H1 (cell line): Measurements from ENCODE around the gene DGKD. TPM values are rescaled to one million over a fixed set of nuclear protein-coding genes. Genes with fewer than 3 reads are reported as not detected.

Experiments
- HDAC2 ChIP-seq, 2 experiments: fragments of 300-600 bp in 1 of 2; sonication (generic) in 1 of 2; IDR thresholded peaks; 2 replicates each; pipeline ENCODE4 v1.6.1; 2011 to 2012; ENCODE audit warnings: low read depth in 2 of 2, low read length in 2 of 2, mild to moderate bottlenecking in 2 of 2, moderate library complexity in 2 of 2, borderline replicate concordance in 1 of 2, inconsistent platforms in 1 of 2
- KDM4A ChIP-seq: IDR thresholded peaks from one replicate; pipeline ENCODE4 v1.7.1; 2012; ENCODE audit warnings: low read depth, mild to moderate bottlenecking, moderate library complexity, low read length, inconsistent platforms; ENCODE audit not compliant: severe bottlenecking
- polyA plus RNA-seq, 7 experiments: library from polyadenylated mRNA; depleted of rRNA in 3 of 7; stranded (reverse) in 5 of 7; unstranded in 2 of 7; fragments of >200 nt in 5 of 7; fragments of 200-250 nt in 2 of 7; gene quantifications; 1 replicate in 5 of 7; 2 replicates in 1 of 7; 4 replicates in 1 of 7; pipeline versions ENCODE4 v1.2.1 to v1.2.3, GENCODE V29; 2011 to 2013; ENCODE audit warnings: missing spikeins in 2 of 7, mixed read lengths in 2 of 7
- total RNA-seq: library from RNA; stranded (reverse); fragmentation: NEBNext Ultra II Directional; extraction: Animal tissue kit (Norgen Biotek cat#: 25700); gene quantifications from 2 replicates; pipeline ENCODE4 v1.2.1, GENCODE V29; 2021

DGKD gene
- total and polyA plus RNA-seq, 2 of the 8 experiments (the other 6 are each of a cell fraction or from before 2014, with no cell fraction given) = 7.7 to 30.9 TPM

DNA sequence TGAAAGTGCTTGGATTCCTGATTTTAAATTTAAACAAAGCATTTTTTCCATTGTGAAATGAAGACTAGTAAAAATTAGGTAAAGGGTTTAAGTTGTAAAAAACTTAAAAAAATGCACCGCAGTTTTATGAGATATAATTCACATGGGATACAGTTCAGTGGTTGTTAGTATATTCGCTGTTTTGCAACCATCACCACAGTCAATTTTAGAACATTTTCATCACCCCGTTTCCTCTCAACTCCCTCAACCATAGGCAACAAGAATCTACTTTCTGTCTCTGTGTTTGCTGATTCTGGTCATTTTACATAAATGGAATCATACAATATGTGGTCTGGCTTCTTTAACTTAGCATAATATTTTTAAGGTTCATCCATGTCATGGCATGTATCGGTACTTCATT lies 4.0 kb downstream of the DGKD start (continued):
- no peak for TF ChIP-seq HDAC2 (IDR thresholded peaks at IDR 0.05; ENCODE audit: borderline replicate concordance in 1 of 2, low read depth in 2 of 2, low read length in 2 of 2)
- no peak for TF ChIP-seq KDM4A
